GM12878 (cell line): ENCODE measurements around the gene KLHL10.
"Not testable (repeated sequence)": the region's sequence is repeated elsewhere in the genome, so short reads cannot be mapped to it uniquely, and the experiment has no call there.

Source experiments
- ATF3 ChIP-seq: IDR thresholded peaks from 2 replicates; pipeline ENCODE4 v1.6.1; 2011; ENCODE audit warnings: low read depth, mild to moderate bottlenecking, low read length, moderate library complexity, borderline replicate concordance; ENCODE audit errors: extremely low read depth
- CTCF ChIP-seq, 3 experiments: IDR thresholded peaks in 2 of 3; conservative IDR thresholded peaks in 1 of 3; 2 replicates each; pipeline ENCODE4 v1.5.1; 2011; ENCODE audit warnings: low read depth in 3 of 3, low read length in 3 of 3, mild to moderate bottlenecking in 3 of 3, control low read depth in 2 of 3, moderate library complexity in 2 of 3, inconsistent platforms in 1 of 3, mixed read lengths in 1 of 3; ENCODE audit not compliant: control insufficient read depth in 2 of 3, insufficient read depth in 1 of 3; ENCODE audit errors: extremely low read depth in 1 of 3
- ETV6 ChIP-seq, 2 experiments: fragments of 450-650 bp in 1 of 2; IDR thresholded peaks in 1 of 2; conservative IDR thresholded peaks in 1 of 2; 2 replicates each; pipeline ENCODE4 v1.6.1; 2014; ENCODE audit warnings: antibody characterized with exemption in 1 of 2, borderline replicate concordance in 1 of 2, low read depth in 1 of 2, mild to moderate bottlenecking in 1 of 2, moderate library complexity in 1 of 2
- JUND ChIP-seq: IDR thresholded peaks from 2 replicates; pipeline ENCODE4 v1.6.1; 2012; ENCODE audit warnings: low read depth, mild to moderate bottlenecking, low read length, improper control_type of control experiment, moderate library complexity
- POLR2AphosphoS5 ChIP-seq: IDR thresholded peaks from 2 replicates; pipeline ENCODE4 v1.6.1; 2011; ENCODE audit warnings: mild to moderate bottlenecking, low read length, inconsistent platforms
- SIN3A ChIP-seq: IDR thresholded peaks from 2 replicates; pipeline ENCODE4 v1.6.1; 2012; ENCODE audit warnings: low read depth, low read length, improper control_type of control experiment
- ZSCAN29 ChIP-seq: fragments of 450-650 bp; IDR thresholded peaks from 2 replicates; pipeline ENCODE4 v1.6.1; 2017; ENCODE audit warnings: mild to moderate bottlenecking, moderate library complexity

GRCh38 chr17:41874293-41874670 lies 36.7 kb downstream of the KLHL10 start:
- TF ChIP-seq POLR2AphosphoS5; CTCF (IDR thresholded peaks at IDR 0.05 in 2 of 3, conservative IDR thresholded peaks at IDR 0.05 in 1 of 3; ENCODE audit: control insufficient read depth in 2 of 3, extremely low read depth in 1 of 3, insufficient read depth in 1 of 3, low read depth in 3 of 3, low read length in 3 of 3); ETV6 (conservative IDR thresholded peaks at IDR 0.05 in 1 of 2, IDR thresholded peaks at IDR 0.05 in 1 of 2; ENCODE audit: borderline replicate concordance in 1 of 2, low read depth in 1 of 2); JUND; SIN3A; ATF3; ZSCAN29: not testable (repeated sequence)
